Keratinocyte (primary cell): ENCODE data around the gene TM9SF3. TPM values are rescaled to one million over a fixed set of nuclear protein-coding genes. Genes with fewer than 3 reads are reported as not detected.

Experiments
- DNase-seq: peaks from one replicate; pipeline ENCODE4 v3.0.0-alpha.2; 2011; ENCODE audit warnings: low read depth, missing footprints, low spot score
- FAIRE-seq: peaks from 2 replicates; lab custom pipeline; 2011; peaks lifted over from hg19 to GRCh38; lab: Jason Lieb, UNC
- H2AFZ ChIP-seq: 2 replicates; pipeline ENCODE4 v1.6.0; 2012; ENCODE audit warnings: low read length, control low read depth, inconsistent platforms; ENCODE audit not compliant: control insufficient read depth
- H3K27ac ChIP-seq: 2 replicates; pipeline ENCODE4 v1.5.1; 2011; ENCODE audit warnings: low read length; ENCODE audit not compliant: control insufficient read depth, insufficient read depth
- H3K27me3 ChIP-seq: 3 replicates; pipeline ENCODE4 v1.6.0; 2011; ENCODE audit warnings: low read length; ENCODE audit not compliant: control insufficient read depth, insufficient read depth; ENCODE audit errors: extremely low read depth
- H3K36me3 ChIP-seq, 2 experiments: 2 replicates in 1 of 2; 3 replicates in 1 of 2; pipeline ENCODE4 v1.5.1; 2011; ENCODE audit warnings: low read length in 2 of 2, mild to moderate bottlenecking in 1 of 2; ENCODE audit not compliant: control insufficient read depth in 2 of 2, insufficient read depth in 2 of 2; ENCODE audit errors: extremely low read depth in 1 of 2
- H3K4me1 ChIP-seq: 3 replicates; pipeline ENCODE4 v1.5.1; 2011; ENCODE audit warnings: low read length; ENCODE audit not compliant: control insufficient read depth, insufficient read depth; ENCODE audit errors: extremely low read depth
- H3K4me2 ChIP-seq: 3 replicates; pipeline ENCODE4 v1.6.0; 2011; ENCODE audit warnings: low read depth, low read length; ENCODE audit not compliant: control insufficient read depth, insufficient read depth; ENCODE audit errors: extremely low read depth
- H3K4me3 ChIP-seq, 3 experiments: fragments of 200-600 bp in 1 of 3; sonication (generic) in 1 of 3; 2 replicates in 2 of 3; 3 replicates in 1 of 3; pipeline ENCODE4 v1.5.1; 2011 to 2016; ENCODE audit warnings: low read length in 3 of 3, mild to moderate bottlenecking in 3 of 3, control low read depth in 2 of 3, inconsistent platforms in 1 of 3, low read depth in 1 of 3, mixed read lengths in 1 of 3, mixed run types in 1 of 3, moderate library complexity in 1 of 3; ENCODE audit not compliant: control insufficient read depth in 2 of 3, insufficient read depth in 2 of 3; ENCODE audit errors: extremely low read depth in 1 of 3
- H3K79me2 ChIP-seq: 2 replicates; pipeline ENCODE4 v1.6.0; 2012; ENCODE audit warnings: low read length; ENCODE audit not compliant: control insufficient read depth, insufficient read depth
- H3K9ac ChIP-seq: 3 replicates; pipeline ENCODE4 v1.6.0; 2011; ENCODE audit warnings: low read length; ENCODE audit not compliant: control insufficient read depth, insufficient read depth; ENCODE audit errors: extremely low read depth
- H3K9me1 ChIP-seq: 3 replicates; pipeline ENCODE4 v1.6.0; 2011; ENCODE audit warnings: low read length; ENCODE audit not compliant: control insufficient read depth, insufficient read depth; ENCODE audit errors: extremely low read depth
- H3K9me3 ChIP-seq: 2 replicates; pipeline ENCODE4 v1.5.1; 2012; ENCODE audit warnings: low read depth, low read length; ENCODE audit not compliant: control insufficient read depth
- H4K20me1 ChIP-seq: 3 replicates; pipeline ENCODE4 v1.6.0; 2011; ENCODE audit warnings: low read length; ENCODE audit not compliant: control insufficient read depth, insufficient read depth; ENCODE audit errors: extremely low read depth
- CTCF ChIP-seq, 3 experiments: IDR thresholded peaks in 1 of 3; conservative IDR thresholded peaks in 1 of 3; optimal IDR thresholded peaks in 1 of 3; 2 replicates in 2 of 3; 3 replicates in 1 of 3; pipeline versions ENCODE3 to v1.5.1; 2011; ENCODE audit warnings: low read length in 3 of 3, mild to moderate bottlenecking in 3 of 3, moderate library complexity in 2 of 3, control low read depth in 1 of 3, inconsistent platforms in 1 of 3; ENCODE audit not compliant: insufficient read depth in 2 of 3; ENCODE audit errors: extremely low read depth in 1 of 3
- EZH2 ChIP-seq: IDR thresholded peaks from one replicate; pipeline ENCODE4 v1.6.1; 2012; ENCODE audit warnings: inconsistent platforms, mild to moderate bottlenecking, low read length, moderate library complexity
- dilution Hi-C: fragments of 300-500 bp; cut with MboI; formaldehyde crosslinking; loops from one replicate; pipeline ENCODE4 v1.7.0; 2020; ENCODE audit warnings: low sequenced_read_pairs; ENCODE audit not compliant: extremely low pct_ligation_motif_present
- polyA plus RNA-seq, 5 experiments: library from polyadenylated mRNA; depleted of rRNA in 3 of 5; stranded (reverse) in 3 of 5; stranded (forward) in 1 of 5; unstranded in 1 of 5; fragments of >200 nt; gene quantifications; 1 replicate in 1 of 5; 2 replicates in 3 of 5; 3 replicates in 1 of 5; pipeline versions ENCODE4 v1.2.1 to v1.2.3, GENCODE V29; 2011 to 2012; ENCODE audit warnings: missing spikeins in 2 of 5, low read depth in 1 of 5, low replicate concordance in 1 of 5

The TM9SF3 gene
- polyA plus RNA-seq, 1 donor (not counting 4 experiments of a cell fraction or from before 2014, with no cell fraction given), result 90.0 TPM

GRCh38 chr10:96626795-96627194, 40.0 kb upstream of the TM9SF3 start:
- Histone ChIP-seq H4K20me1 (no peaks in the 10 kb centered on the region), H3K79me2 (no peaks in the 10 kb centered on the region), H3K4me1 (no peaks in the 10 kb centered on the region), H3K36me3 (no peaks in the 10 kb centered on the region), H3K9me1 (no peaks in the 10 kb centered on the region), H3K9ac (no peak overlapping the region), H2AFZ (no peak overlapping the region), H3K9me3 (no peaks in the 10 kb centered on the region), H3K27me3 (no peaks in the 10 kb centered on the region), H3K4me2 (no peak overlapping the region), H3K27ac (no peak overlapping the region), H3K4me3 (no peak overlapping the region)
- DNase-seq (no peak), FAIRE-seq (no peak)
- TF ChIP-seq CTCF (optimal IDR thresholded peaks at IDR 0.05 in 1 of 3, IDR thresholded peaks at IDR 0.05 in 1 of 3, conservative IDR thresholded peaks at IDR 0.05 in 1 of 3; ENCODE audit: extremely low read depth in 1 of 3, insufficient read depth in 2 of 3, low read length in 3 of 3), result peak in 1 of 3 experiments; percentile 6
- no peak for TF ChIP-seq EZH2
- dilution Hi-C loops, result no loop called here

GRCh38 chr10:96625173-96625572, 38.4 kb upstream of the TM9SF3 start:
- DNase-seq (no peak), FAIRE-seq (no peak)
- dilution Hi-C loops, result no loop called here
- Histone ChIP-seq H3K9me1 (no peaks in the 10 kb centered on the region), H2AFZ (no peak overlapping the region), H3K4me1 (no peaks in the 10 kb centered on the region), H3K9me3 (no peaks in the 10 kb centered on the region), H3K27ac (no peak overlapping the region), H4K20me1 (no peaks in the 10 kb centered on the region), H3K36me3 (no peaks in the 10 kb centered on the region), H3K79me2 (no peaks in the 10 kb centered on the region), H3K4me3 (no peak overlapping the region), H3K9ac (no peak overlapping the region), H3K4me2 (no peak overlapping the region), H3K27me3 (no peaks in the 10 kb centered on the region)
- TF ChIP-seq CTCF (optimal IDR thresholded peaks at IDR 0.05 in 1 of 3, IDR thresholded peaks at IDR 0.05 in 1 of 3, conservative IDR thresholded peaks at IDR 0.05 in 1 of 3; ENCODE audit: extremely low read depth in 1 of 3, insufficient read depth in 2 of 3, low read length in 3 of 3) (no peak), EZH2 (no peak)
